ENCODE results near the gene SORCS2.

The SORCS2 gene

GRCh38 chr4:7379719-7380118 is 187.4 kb downstream of the SORCS2 start:
- H3K18ac ChIP-seq (ENCODE audit: low read depth in 1 of 2, low read length in 2 of 2), result no peak overlapping the region
- H3K4me3 ChIP-seq (ENCODE audit: insufficient read depth in 1 of 2, low read depth in 1 of 2, low read length in 2 of 2), result no peak overlapping the region
- H3K4me2 ChIP-seq (ENCODE audit: low read length, poor library complexity, severe bottlenecking), result no peak overlapping the region
- H3K9me3 ChIP-seq (ENCODE audit: control insufficient read depth, low read length), result no peaks in the 10 kb centered on the region
- H2BK120ac ChIP-seq (ENCODE audit: low read depth, low read length), result no peak overlapping the region
- 89% methylated on average over 6 of the region's 6 CpGs for WGBS
- H2BK12ac ChIP-seq (ENCODE audit: low read length in 2 of 2), result no peak overlapping the region
- H4K91ac ChIP-seq (ENCODE audit: low read length), result no peak overlapping the region
- no peak overlapping the region for H3K4ac ChIP-seq (ENCODE audit: low read depth in 1 of 2, low read length in 2 of 2)
- no peak overlapping the region for H3K27ac ChIP-seq (ENCODE audit: low read length, poor library complexity, severe bottlenecking)
- H3K36me3 ChIP-seq (ENCODE audit: control insufficient read depth in 1 of 2, insufficient read depth in 2 of 2, low read depth in 1 of 2, low read length in 2 of 2), result no peaks in the 10 kb centered on the region
- H2AFZ ChIP-seq (ENCODE audit: low read depth, low read length), result no peak overlapping the region
- no peak overlapping the region for H2AK5ac ChIP-seq (ENCODE audit: low read length, severe bottlenecking)
- H3K79me1 ChIP-seq (replicated peaks; ENCODE audit: low read length, poor library complexity, severe bottlenecking), result no peaks in the 10 kb centered on the region
- no peak overlapping the region for H3K14ac ChIP-seq (ENCODE audit: low read length in 2 of 2)
- DNase-seq, result no peak
- H3K23ac ChIP-seq (ENCODE audit: low read length in 2 of 2), result no peak overlapping the region
- H4K8ac ChIP-seq (ENCODE audit: low read length), result no peak overlapping the region
- no peak overlapping the region for H2BK5ac ChIP-seq (ENCODE audit: low read depth, low read length, poor library complexity, severe bottlenecking)
- no peak overlapping the region for H3K9ac ChIP-seq (ENCODE audit: low read length)
- peaks cover 37 to 42% of the 10 kb centered on the region in 2 experiments for H3K27me3 ChIP-seq (ENCODE audit: control insufficient read depth in 1 of 2, insufficient read depth in 1 of 2, low read length in 2 of 2)
- no peak overlapping the region for H2BK15ac ChIP-seq (ENCODE audit: low read depth, poor library complexity, severe bottlenecking)
- H3K4me1 ChIP-seq (ENCODE audit: control insufficient read depth, insufficient read depth, low read depth, low read length), result peaks cover 2% of the 10 kb centered on the region

- no peak overlapping the region for H3K27ac ChIP-seq (ENCODE audit: low read length, poor library complexity, severe bottlenecking)
- no peak overlapping the region for H4K91ac ChIP-seq (ENCODE audit: low read length)
- no peaks in the 10 kb centered on the region for H3K36me3 ChIP-seq (ENCODE audit: control insufficient read depth in 1 of 2, insufficient read depth in 2 of 2, low read depth in 1 of 2, low read length in 2 of 2)
- no peak overlapping the region for H3K23ac ChIP-seq (ENCODE audit: low read length in 2 of 2)
- no peak overlapping the region for H2BK12ac ChIP-seq (ENCODE audit: low read length in 2 of 2)
- H3K79me1 ChIP-seq (replicated peaks; ENCODE audit: low read length, poor library complexity, severe bottlenecking), result no peaks in the 10 kb centered on the region
- no peak overlapping the region for H2AK5ac ChIP-seq (ENCODE audit: low read length, severe bottlenecking)
- no peak overlapping the region for H2BK5ac ChIP-seq (ENCODE audit: low read depth, low read length, poor library complexity, severe bottlenecking)
- H3K27me3 ChIP-seq (ENCODE audit: control insufficient read depth in 1 of 2, insufficient read depth in 1 of 2, low read length in 2 of 2), result peaks cover 30 to 48% of the 10 kb centered on the region in 2 experiments
- H3K9me3 ChIP-seq (ENCODE audit: control insufficient read depth, low read length), result no peaks in the 10 kb centered on the region
- no peak overlapping the region for H3K9ac ChIP-seq (ENCODE audit: low read length)
- H3K18ac ChIP-seq (ENCODE audit: low read depth in 1 of 2, low read length in 2 of 2), result no peak overlapping the region
- H3K4ac ChIP-seq (ENCODE audit: low read depth in 1 of 2, low read length in 2 of 2), result no peak overlapping the region
- H3K4me3 ChIP-seq (ENCODE audit: insufficient read depth in 1 of 2, low read depth in 1 of 2, low read length in 2 of 2), result no peak overlapping the region
- H4K8ac ChIP-seq (ENCODE audit: low read length), result no peak overlapping the region
- H3K14ac ChIP-seq (ENCODE audit: low read length in 2 of 2), result no peak overlapping the region
- H3K4me2 ChIP-seq (ENCODE audit: low read length, poor library complexity, severe bottlenecking), result no peak overlapping the region
- H2BK15ac ChIP-seq (ENCODE audit: low read depth, poor library complexity, severe bottlenecking), result no peak overlapping the region
- H3K4me1 ChIP-seq (ENCODE audit: control insufficient read depth, insufficient read depth, low read depth, low read length), result peaks cover 2% of the 10 kb centered on the region
- 55% methylated on average over 7 of the region's 9 CpGs for WGBS
- DNase-seq, result no peak
- no peak overlapping the region for H2BK120ac ChIP-seq (ENCODE audit: low read depth, low read length)
- H2AFZ ChIP-seq (ENCODE audit: low read depth, low read length), result no peak overlapping the region
These were observed 189.0 kb downstream of the SORCS2 start for GRCh38 chr4:7381221-7381889.

GRCh38 chr4:7381890-7382633 is 189.7 kb downstream of the SORCS2 start:
- 78% methylated on average over 8 of the region's 9 CpGs for WGBS
- peaks cover 27 to 48% of the 10 kb centered on the region in 2 experiments for H3K27me3 ChIP-seq (ENCODE audit: control insufficient read depth in 1 of 2, insufficient read depth in 1 of 2, low read length in 2 of 2)
- no peak overlapping the region for H3K4ac ChIP-seq (ENCODE audit: low read depth in 1 of 2, low read length in 2 of 2)

GRCh38 chr4:7382634-7383014 is 190.3 kb downstream of the SORCS2 start:
- Histone ChIP-seq H2BK5ac (ENCODE audit: low read depth, low read length, poor library complexity, severe bottlenecking) (no peak overlapping the region), H3K27me3 (ENCODE audit: control insufficient read depth in 1 of 2, insufficient read depth in 1 of 2, low read length in 2 of 2) (peaks cover 27 to 46% of the 10 kb centered on the region in 2 experiments), H3K4ac (ENCODE audit: low read depth in 1 of 2, low read length in 2 of 2) (no peak overlapping the region), H3K18ac (ENCODE audit: low read depth in 1 of 2, low read length in 2 of 2) (no peak overlapping the region), H4K91ac (ENCODE audit: low read length) (no peak overlapping the region), H3K79me1 (replicated peaks; ENCODE audit: low read length, poor library complexity, severe bottlenecking) (no peaks in the 10 kb centered on the region), H4K8ac (ENCODE audit: low read length) (no peak overlapping the region), H3K27ac (ENCODE audit: low read length, poor library complexity, severe bottlenecking) (no peak overlapping the region), H2BK120ac (ENCODE audit: low read depth, low read length) (no peak overlapping the region), H2BK12ac (ENCODE audit: low read length in 2 of 2) (no peak overlapping the region), H3K36me3 (ENCODE audit: control insufficient read depth in 1 of 2, insufficient read depth in 2 of 2, low read depth in 1 of 2, low read length in 2 of 2) (no peaks in the 10 kb centered on the region), H3K4me3 (ENCODE audit: insufficient read depth in 1 of 2, low read depth in 1 of 2, low read length in 2 of 2) (no peak overlapping the region), H2AFZ (ENCODE audit: low read depth, low read length) (no peak overlapping the region), H3K14ac (ENCODE audit: low read length in 2 of 2) (no peak overlapping the region), H3K23ac (ENCODE audit: low read length in 2 of 2) (no peak overlapping the region), H2BK15ac (ENCODE audit: low read depth, poor library complexity, severe bottlenecking) (no peak overlapping the region), H3K9me3 (ENCODE audit: control insufficient read depth, low read length) (no peaks in the 10 kb centered on the region), H2AK5ac (ENCODE audit: low read length, severe bottlenecking) (no peak overlapping the region), H3K9ac (ENCODE audit: low read length) (no peak overlapping the region), H3K4me1 (ENCODE audit: control insufficient read depth, insufficient read depth, low read depth, low read length) (no peaks in the 10 kb centered on the region), H3K4me2 (ENCODE audit: low read length, poor library complexity, severe bottlenecking) (no peak overlapping the region)
- no peak for DNase-seq
- 39% methylated on average over 2 of the region's 8 CpGs for WGBS

More at GRCh38 chr4:7381890-7382633, 189.7 kb downstream of the SORCS2 start:
- Histone ChIP-seq H3K36me3 (ENCODE audit: control insufficient read depth in 1 of 2, insufficient read depth in 2 of 2, low read depth in 1 of 2, low read length in 2 of 2) (no peaks in the 10 kb centered on the region), H3K27ac (ENCODE audit: low read length, poor library complexity, severe bottlenecking) (no peak overlapping the region), H3K18ac (ENCODE audit: low read depth in 1 of 2, low read length in 2 of 2) (no peak overlapping the region), H3K4me3 (ENCODE audit: insufficient read depth in 1 of 2, low read depth in 1 of 2, low read length in 2 of 2) (no peak overlapping the region), H2BK12ac (ENCODE audit: low read length in 2 of 2) (no peak overlapping the region), H3K9ac (ENCODE audit: low read length) (no peak overlapping the region), H2BK5ac (ENCODE audit: low read depth, low read length, poor library complexity, severe bottlenecking) (no peak overlapping the region), H2AK5ac (ENCODE audit: low read length, severe bottlenecking) (no peak overlapping the region), H2BK120ac (ENCODE audit: low read depth, low read length) (no peak overlapping the region), H2AFZ (ENCODE audit: low read depth, low read length) (no peak overlapping the region), H4K91ac (ENCODE audit: low read length) (no peak overlapping the region), H3K4me2 (ENCODE audit: low read length, poor library complexity, severe bottlenecking) (no peak overlapping the region), H4K8ac (ENCODE audit: low read length) (no peak overlapping the region), H2BK15ac (ENCODE audit: low read depth, poor library complexity, severe bottlenecking) (no peak overlapping the region), H3K9me3 (ENCODE audit: control insufficient read depth, low read length) (no peaks in the 10 kb centered on the region), H3K79me1 (replicated peaks; ENCODE audit: low read length, poor library complexity, severe bottlenecking) (no peaks in the 10 kb centered on the region), H3K4me1 (ENCODE audit: control insufficient read depth, insufficient read depth, low read depth, low read length) (peaks cover 2% of the 10 kb centered on the region), H3K14ac (ENCODE audit: low read length in 2 of 2) (no peak overlapping the region), H3K23ac (ENCODE audit: low read length in 2 of 2) (no peak overlapping the region)
- no peak for DNase-seq

Data from mesenchymal stem cell (in vitro differentiated cells and primary cell).